ENCODE measurements around the gene PROCA1.
"Not testable (repeated sequence)": the region's sequence is repeated elsewhere in the genome, so short reads cannot be mapped to it uniquely, and the experiment has no call there.

Gene PROCA1

DNA sequence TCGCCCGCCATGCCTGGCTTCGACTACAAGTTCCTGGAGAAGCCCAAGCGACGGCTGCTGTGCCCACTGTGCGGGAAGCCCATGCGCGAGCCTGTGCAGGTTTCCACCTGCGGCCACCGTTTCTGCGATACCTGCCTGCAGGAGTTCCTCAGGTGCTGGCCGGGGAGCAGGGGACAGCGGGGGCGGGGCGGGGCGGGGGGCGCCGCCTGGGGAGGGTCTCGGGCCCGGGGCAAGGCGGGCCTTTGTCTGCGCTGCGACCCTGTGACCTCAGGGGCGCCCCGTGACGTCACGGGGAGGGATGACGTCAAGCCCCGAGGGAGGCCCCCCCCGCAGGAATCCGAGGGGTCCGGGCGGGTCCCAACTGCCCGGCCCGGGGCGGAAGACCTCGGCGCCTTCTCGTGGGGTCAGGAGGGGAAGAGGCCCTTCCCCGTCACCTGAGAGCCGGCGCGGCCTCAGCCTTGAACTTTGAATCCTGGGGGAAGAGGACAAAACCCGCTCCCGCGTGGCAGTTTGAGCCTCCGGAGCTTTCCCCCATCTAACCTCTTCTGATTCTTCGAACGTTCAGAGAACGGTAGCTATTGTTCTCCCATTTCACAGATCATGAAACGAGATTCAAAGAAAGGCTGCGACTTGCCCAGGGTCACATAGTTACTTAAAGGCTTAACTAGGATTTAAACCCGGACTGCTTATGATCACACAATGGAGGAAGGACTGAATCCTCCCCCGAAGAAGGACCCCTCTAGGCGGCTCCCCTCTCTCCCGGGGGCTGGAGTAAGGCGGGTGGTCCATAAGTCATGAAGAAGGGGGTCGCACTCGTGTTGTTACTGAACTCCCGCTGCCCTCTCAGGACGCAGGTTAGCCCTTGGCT lies 32.6 kb upstream of the PROCA1 start:
- DNase-seq (ENCODE audit: low read depth) = peak; percentile 66

DNA sequence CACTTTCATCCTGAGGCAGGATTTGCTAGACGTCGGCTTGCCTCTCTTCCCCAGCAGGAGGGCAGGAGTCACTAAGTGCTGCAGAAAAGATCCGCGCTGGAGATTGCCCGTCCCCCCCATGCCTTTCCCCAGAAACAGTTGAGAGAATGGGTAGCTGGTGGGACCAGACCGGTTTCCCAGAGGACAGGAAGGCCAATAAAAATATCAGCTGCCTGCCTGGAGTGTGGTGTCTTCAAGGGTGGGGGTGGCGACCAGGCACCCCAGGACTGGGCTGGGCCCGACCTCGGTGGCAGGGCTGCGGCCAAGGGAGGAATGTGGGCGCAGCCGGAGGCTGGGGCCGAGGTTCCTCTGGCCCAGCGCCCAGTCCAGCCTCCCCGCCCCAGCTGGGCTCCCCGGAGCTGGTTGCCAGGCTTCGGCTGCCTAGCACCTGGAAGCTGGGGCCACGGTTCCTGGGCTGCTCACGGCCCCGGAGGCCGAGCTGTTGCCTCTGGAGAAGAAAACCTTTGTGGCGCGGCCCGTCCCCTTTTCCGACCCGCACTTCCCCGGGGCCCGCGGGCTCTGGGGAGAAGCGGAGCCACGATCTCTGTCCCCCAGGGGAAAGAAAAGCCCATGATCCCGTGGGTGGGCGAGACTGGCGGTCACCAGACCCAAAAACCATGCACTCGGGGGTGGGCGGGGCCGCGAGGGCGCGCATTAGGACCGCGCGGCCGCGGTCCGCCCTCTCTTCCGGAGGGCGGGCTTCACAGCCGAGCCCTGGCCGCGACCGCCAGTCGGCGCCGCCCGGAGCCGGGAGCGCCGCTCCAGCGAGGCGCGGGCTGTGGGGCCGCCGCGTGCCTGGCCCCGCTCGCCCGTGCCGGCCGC lies 31.8 kb upstream of the PROCA1 start, which contains the start of gene TRAF4:
Gene TRAF4 (plus strand): TSS at position 769 of the 861 bp plus-strand sequence. CDS start 102 bp downstream, outside the sequence.
- DNase-seq (ENCODE audit: low read depth) = peak; percentile 73

DNA sequence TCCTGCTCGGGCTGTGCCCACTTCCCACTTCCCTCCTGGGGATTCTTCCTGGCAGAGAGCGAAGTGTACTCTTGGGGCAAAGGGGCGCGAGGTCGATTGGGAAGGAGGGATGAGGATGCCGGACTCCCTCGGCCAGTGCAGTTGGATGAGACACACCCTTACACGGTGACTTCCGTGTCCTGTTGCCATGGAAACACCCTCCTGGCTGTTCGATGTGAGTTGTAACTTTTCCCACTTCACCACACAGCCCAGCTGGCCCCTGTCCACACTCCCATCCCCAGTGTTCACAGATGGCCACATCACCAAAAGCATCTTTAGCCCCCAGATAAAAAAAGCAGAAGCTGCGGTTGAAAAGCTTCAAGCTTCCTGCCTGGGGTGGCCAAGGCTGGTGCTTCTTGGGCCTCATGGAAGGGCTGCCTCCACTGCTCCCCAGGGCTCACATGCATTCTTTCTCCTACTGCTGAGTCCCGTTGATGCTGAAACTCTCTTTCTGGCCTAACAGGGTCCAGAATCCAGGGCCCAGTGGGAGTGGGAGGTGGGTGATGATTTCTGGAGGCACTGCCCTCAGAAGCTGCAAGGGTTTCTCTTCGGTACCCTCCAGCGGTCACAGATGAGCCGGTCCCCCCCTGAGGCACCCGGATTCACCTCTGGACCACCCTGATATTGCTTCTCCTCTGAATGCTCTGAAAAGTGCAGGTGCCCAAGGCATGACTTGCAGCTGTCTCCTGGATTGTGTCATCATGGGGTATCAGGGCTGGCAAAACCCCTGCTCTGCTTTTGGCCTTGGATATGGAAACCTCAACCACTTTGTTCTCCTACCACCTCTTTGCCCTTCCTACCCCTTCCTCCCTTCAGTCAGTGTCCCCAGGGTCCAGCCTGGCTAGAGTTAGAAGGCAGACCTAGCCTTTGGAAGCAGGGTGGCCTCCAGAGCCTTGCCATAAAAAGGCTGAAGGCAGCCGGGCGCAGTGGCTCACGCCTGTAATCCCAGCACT lies 30.0 kb upstream of the PROCA1 start:
- no peak for DNase-seq (ENCODE audit: low read depth)

DNA sequence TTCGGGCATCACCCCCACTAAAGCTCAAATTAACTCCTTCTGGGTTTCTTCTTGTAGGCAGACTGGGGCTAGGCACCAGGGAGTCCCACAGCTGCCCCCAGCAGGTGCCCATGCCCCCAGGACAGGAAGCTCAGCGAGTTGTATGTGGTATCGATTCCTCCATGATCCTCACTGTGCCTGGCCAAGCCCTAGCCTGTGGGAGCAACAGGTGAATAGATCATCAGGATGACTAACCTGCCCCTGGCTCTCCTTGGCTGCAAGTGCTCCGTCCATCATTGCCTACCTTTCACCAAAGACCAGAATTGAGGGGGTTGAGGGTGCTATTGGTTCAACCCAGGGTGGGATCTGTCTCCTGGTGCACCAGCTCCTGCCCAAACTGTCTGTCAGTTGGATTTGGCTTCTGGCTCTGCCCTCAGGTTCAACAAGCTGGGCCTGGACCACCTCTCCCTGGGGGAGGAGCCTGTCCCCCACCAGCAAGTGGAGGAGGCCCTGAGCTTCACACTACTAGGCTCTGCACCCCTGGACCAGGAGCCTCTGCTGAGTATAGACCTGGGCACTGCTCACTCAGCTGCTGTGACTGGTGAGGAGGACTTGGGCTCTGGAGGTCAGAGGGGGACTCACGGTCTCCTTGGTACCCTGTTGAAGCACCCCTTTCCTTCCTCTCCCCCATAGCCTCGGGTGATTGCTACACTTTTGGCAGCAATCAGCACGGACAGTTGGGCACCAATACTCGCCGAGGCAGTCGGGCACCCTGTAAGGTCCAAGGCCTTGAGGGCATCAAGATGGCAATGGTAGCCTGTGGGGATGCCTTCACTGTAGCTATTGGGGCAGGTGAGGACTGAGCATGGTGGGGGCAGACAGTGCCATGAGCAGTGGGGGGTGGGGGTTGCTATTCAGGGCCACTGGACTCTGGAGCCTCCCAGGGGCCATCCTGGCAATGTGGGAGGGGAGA lies 29.0 kb upstream of the PROCA1 start:
- no peak for DNase-seq (ENCODE audit: low read depth)

GRCh38 chr17:28738680-28739384 lies 27.1 kb upstream of the PROCA1 start:
- DNase-seq (ENCODE audit: low read depth) = peak; percentile 48

- DNase-seq (ENCODE audit: low read depth) = no peak
Observed at GRCh38 chr17:28737770-28738679, 26.3 kb upstream of the PROCA1 start.

DNA sequence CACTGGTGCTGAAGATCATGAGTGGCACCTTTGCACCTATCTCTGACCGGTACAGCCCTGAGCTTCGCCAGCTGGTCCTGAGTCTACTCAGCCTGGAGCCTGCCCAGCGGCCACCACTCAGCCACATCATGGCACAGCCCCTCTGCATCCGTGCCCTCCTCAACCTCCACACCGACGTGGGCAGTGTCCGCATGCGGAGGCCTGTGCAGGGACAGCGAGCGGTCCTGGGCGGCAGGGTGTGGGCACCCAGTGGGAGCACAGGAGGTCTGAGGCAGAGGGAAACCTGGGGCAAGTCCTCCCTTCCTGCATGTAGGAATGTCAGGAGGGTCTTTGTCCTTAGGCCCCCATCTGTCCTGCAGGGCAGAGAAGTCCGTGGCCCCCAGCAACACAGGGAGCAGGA lies 25.6 kb upstream of the PROCA1 start:
- DNase-seq (ENCODE audit: low read depth) = no peak

GRCh38 chr17:28735913-28736769 lies 24.5 kb upstream of the PROCA1 start:
- not testable (repeated sequence) for DNase-seq (ENCODE audit: low read depth)

GRCh38 chr17:28735242-28735722 lies 23.6 kb upstream of the PROCA1 start:
- no peak for DNase-seq (ENCODE audit: low read depth)

DNA sequence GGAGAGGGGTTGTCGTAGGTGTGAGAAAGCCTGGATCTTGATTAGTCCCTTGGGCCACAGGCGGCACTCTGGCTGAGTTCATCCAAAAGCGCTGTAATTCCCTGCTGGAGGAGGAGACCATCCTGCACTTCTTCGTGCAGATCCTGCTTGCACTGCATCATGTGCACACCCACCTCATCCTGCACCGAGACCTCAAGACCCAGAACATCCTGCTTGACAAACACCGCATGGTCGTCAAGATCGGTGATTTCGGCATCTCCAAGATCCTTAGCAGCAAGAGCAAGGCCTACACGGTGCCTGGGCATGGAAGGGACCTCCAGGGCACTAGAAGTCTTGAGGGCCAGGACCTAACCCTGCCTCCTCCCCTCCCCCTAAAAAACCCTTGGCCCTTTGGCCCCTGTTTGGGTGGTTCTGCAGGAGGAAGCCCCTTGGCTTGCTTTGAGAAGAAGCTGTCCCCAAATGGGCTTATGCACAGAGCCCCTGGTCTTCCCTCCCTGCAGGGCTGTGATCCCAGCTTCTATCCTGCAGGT lies 23.1 kb upstream of the PROCA1 start:
- DNase-seq (ENCODE audit: low read depth) = no peak

DNA sequence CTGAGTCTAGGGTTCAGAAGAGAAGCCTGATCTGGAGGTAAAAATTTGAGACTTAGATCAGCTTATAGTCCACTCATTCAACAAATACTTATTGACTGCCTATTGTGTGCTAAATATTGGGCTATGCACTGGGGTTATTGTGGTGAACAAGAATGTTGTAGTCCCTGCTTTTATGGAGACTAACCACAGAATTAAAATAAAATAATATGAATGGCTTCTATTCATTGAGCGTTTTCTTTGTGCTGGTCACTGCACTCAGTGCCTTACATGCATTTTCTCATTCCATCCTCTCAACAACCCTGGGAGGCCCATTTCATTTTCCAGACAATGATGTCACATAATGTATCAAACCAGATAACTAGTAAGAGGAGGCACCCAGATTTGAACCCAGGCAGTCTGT lies 21.7 kb upstream of the PROCA1 start:
- DNase-seq (ENCODE audit: low read depth) = no peak

DNA sequence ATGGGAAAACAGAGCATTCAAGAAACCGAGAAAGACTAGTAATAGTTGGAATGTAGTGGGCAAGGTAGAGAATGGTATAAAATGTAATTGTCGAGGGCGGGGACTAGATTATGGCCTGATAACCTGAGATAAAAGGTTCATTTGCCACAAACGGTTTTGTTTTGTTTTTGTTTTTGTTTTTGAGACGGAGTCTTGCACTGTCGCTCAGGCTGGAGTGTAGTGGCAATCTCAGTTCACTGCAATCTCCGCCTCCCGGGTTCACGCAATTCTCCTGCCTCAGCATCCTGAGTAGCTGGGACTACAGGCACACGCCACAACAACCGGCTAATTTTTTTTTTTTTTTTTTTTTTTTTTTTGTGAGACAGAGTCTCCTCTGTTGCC lies 18.3 kb upstream of the PROCA1 start:
- no peak for DNase-seq (ENCODE audit: low read depth)

GRCh38 chr17:28728364-28729200 lies 16.9 kb upstream of the PROCA1 start, which contains the start of gene NEK8:
NEK8 (plus strand) TSS chr17:28728788; CDS start chr17:28728814, 26 bp downstream.
- peak; percentile 95 for DNase-seq (ENCODE audit: low read depth)

DNA sequence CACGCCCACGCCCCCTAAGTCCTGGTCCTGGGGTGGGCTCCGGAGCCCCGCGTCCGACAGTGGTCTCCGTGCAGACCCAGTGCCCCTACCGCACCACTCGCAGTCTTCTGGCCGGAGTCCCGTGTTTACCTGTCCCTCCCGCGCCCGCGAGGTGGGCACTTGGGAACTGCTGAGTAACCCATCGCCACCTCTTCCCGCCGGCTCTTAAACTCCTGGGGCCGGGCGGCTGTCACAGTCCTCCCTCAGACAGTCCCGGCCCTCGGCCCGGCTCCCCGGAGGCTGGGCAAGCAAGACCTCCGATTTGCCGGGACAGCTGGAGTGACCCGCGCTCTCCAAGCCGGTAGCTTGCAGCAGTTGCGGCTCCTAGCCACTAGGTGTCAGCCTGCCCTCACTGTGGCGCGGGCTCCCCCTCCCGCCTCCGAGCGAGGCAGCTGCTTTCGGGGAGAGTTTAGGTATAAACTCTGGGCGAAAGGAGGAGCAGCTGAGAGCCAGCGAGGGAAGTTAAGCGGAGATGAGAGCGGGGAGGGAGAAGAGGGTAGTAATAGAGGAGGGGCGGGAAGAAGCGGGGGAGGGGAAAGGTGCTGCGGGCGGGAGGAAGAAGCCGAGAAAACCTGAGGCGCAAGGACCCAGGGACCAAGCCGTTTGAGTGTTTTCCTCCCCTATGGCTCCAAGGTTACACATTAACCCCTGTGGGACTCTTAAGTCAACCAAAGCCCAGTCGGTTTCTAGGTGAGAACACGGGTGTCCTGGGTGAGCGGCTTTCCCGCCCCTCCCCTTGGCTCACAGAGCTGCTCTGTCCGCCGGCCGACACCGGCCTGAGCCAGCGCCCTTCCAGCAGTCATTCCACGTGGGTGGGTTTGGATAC lies 15.2 kb upstream of the PROCA1 start:
- peak; percentile 89 for DNase-seq (ENCODE audit: low read depth)

DNA sequence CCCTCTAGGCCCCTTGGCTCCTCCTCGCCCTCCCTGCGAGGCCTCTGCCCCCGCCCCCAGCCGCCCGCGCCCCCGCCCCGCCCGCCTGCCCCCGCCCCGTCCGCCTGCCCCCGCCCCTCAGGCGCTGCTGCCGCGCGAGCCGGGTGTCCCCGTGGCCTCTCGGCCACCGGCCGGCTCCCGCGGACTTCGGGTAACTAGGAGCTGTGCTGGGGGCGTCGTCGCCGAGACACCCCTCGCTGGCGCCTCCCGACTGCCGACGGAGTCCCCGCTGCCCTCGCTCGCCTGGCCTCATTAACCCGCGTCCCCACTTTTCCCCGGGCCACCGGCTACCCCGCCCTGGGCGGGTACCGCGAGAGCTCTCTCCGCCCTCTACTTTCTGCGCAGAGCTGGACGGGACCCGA lies 14.5 kb upstream of the PROCA1 start, which contains the start of gene TLCD1:
Gene TLCD1 (minus strand): TSS at position 8 of the 401 bp plus-strand sequence. CDS start 136 bp downstream, outside the sequence.
- peak; percentile 59 for DNase-seq (ENCODE audit: low read depth)
